Common myeloid progenitor, CD34-positive (primary cell): Measurements from ENCODE around the gene MTRF1.

ENCODE experiments used
- CTCF ChIA-PET: fragments of 350-600 bp; sonication (Branson Sonifier 250); formaldehyde crosslinking; loops from one replicate; lab custom pipeline; 2021; ENCODE audit warnings: antibody characterized with exemption; lab: Charles Lee
- POLR2A ChIA-PET: fragments of 350-600 bp; sonication (Branson Sonifier 250); formaldehyde crosslinking; loops from one replicate; lab custom pipeline; 2021; ENCODE audit warnings: antibody characterized with exemption; lab: Charles Lee
- DNase-seq, 3 donors: peaks; one replicate each; pipeline versions ENCODE4 v3.0.0 to v3.0.0-alpha.2; 2013
- H3K27ac ChIP-seq, 2 experiments: 1 replicate in 1 of 2; 2 replicates in 1 of 2; pipeline ENCODE4 v1.7.0; 2013; ENCODE audit warnings: inconsistent platforms in 2 of 2, low read length in 2 of 2, mild to moderate bottlenecking in 2 of 2, low read depth in 1 of 2, moderate library complexity in 1 of 2; ENCODE audit not compliant: severe bottlenecking in 2 of 2, insufficient read depth in 1 of 2, poor library complexity in 1 of 2
- H3K27me3 ChIP-seq, 5 experiments: replicated peaks in 2 of 5; 1 replicate in 3 of 5; 2 replicates in 2 of 5; pipeline versions ENCODE4 v1.6.1 to v1.7.0; 2013; ENCODE audit warnings: low read length in 4 of 5, mild to moderate bottlenecking in 2 of 5, moderate library complexity in 2 of 5, inconsistent platforms in 1 of 5; ENCODE audit not compliant: insufficient read depth in 5 of 5, control insufficient read depth in 4 of 5
- H3K36me3 ChIP-seq, 4 experiments: 1 replicate in 2 of 4; 2 replicates in 2 of 4; pipeline versions ENCODE4 v1.6.1 to v1.7.0; 2013; ENCODE audit warnings: low read length in 3 of 4, control low read depth in 1 of 4, mild to moderate bottlenecking in 1 of 4; ENCODE audit not compliant: control insufficient read depth in 4 of 4, insufficient read depth in 4 of 4
- H3K4me1 ChIP-seq, 4 experiments: 1 replicate in 3 of 4; 2 replicates in 1 of 4; pipeline versions ENCODE4 v1.6.1 to v1.7.1; 2013; ENCODE audit warnings: low read length in 3 of 4, mild to moderate bottlenecking in 3 of 4, control low read depth in 1 of 4, inconsistent platforms in 1 of 4, moderate library complexity in 1 of 4; ENCODE audit not compliant: control insufficient read depth in 4 of 4, insufficient read depth in 4 of 4; ENCODE audit errors: control extremely low read depth in 1 of 4
- H3K4me3 ChIP-seq, 7 experiments: 1 replicate in 4 of 7; 2 replicates in 3 of 7; pipeline versions ENCODE4 v1.5.1 to v1.7.0; 2013; ENCODE audit warnings: mild to moderate bottlenecking in 7 of 7, low read length in 6 of 7, moderate library complexity in 6 of 7, inconsistent platforms in 2 of 7, low read depth in 2 of 7, control low read depth in 1 of 7; ENCODE audit not compliant: insufficient read depth in 4 of 7, control insufficient read depth in 1 of 7; ENCODE audit errors: extremely low read depth in 1 of 7
- H3K9me3 ChIP-seq, 5 experiments: 1 replicate in 4 of 5; 2 replicates in 1 of 5; pipeline versions ENCODE4 v1.6.1 to v1.7.1; 2013; ENCODE audit warnings: low read length in 4 of 5, mild to moderate bottlenecking in 2 of 5, inconsistent platforms in 1 of 5, low read depth in 1 of 5, moderate library complexity in 1 of 5; ENCODE audit not compliant: control insufficient read depth in 4 of 5, insufficient read depth in 2 of 5; ENCODE audit errors: control extremely low read depth in 1 of 5
- WGBS: methylation state at CpG from one replicate; pipeline ENCODE4 v1.1.5; 2013; ENCODE audit not compliant: insufficient coverage; 5-methylcytosine and 5-hydroxymethylcytosine counted together

MTRF1 gene

DNA sequence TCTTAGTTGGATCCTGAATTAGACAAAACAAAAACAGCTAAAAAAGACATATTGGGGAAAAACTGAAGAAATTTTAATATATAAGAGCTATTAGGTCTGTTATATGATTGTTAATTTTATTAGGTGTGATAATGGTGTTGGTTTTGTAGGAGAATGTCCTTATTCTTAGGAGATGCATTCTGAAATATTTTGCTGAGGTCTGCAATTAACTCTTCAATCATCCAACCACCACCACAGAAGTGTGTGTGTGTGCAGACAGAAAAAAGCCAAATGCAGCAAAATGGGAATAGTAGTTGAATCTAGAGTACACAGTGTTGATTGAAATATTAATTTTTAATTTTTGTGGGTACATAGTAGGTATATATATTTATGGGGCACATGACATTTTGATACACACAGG, 56.9 kb downstream of the MTRF1 start:
- H3K27ac ChIP-seq, result no peak overlapping the region
- no peak for DNase-seq
- no peak overlapping the region for H3K4me3 ChIP-seq
- POLR2A ChIA-PET, result no interaction called here
- no peaks in the 10 kb centered on the region for H3K4me1 ChIP-seq
- H3K27me3 ChIP-seq, result no peaks in the 10 kb centered on the region
- H3K36me3 ChIP-seq, result no peaks in the 10 kb centered on the region
- CTCF ChIA-PET, result interaction anchor here (1.1 to 2.2 kb wide), 2 partner anchors 10 to 16 kb away, joined by 3 to 6 read pairs; no protein-coding TSS in a partner anchor
- peaks cover 0 to 13% (median 2%) of the 10 kb centered on the region in 5 experiments for H3K9me3 ChIP-seq

- 96% methylated on average over 4 of the region's 6 CpGs for WGBS
- POLR2A ChIA-PET, result interaction anchor here (0.7 kb wide), 1 partner anchor 116 kb away, joined by 3 read pairs; no protein-coding TSS in a partner anchor
- Histone ChIP-seq H3K27me3 (no peaks in the 10 kb centered on the region), H3K4me3 (no peak overlapping the region), H3K36me3 (no peaks in the 10 kb centered on the region), H3K9me3 (peaks cover 0 to 3% (median 0%) of the 10 kb centered on the region in 5 experiments), H3K4me1 (no peaks in the 10 kb centered on the region), H3K27ac (no peak overlapping the region)
- CTCF ChIA-PET, result no interaction called here
- no peak for DNase-seq
Measured at GRCh38 chr13:41203810-41204209, 59.6 kb downstream of the MTRF1 start.

GRCh38 chr13:41200126-41200525, 63.2 kb downstream of the MTRF1 start:
- CTCF ChIA-PET, result no interaction called here

GRCh38 chr13:41199526-41199925, 63.9 kb downstream of the MTRF1 start:
- Histone ChIP-seq H3K4me3 (no peak overlapping the region), H3K4me1 (no peaks in the 10 kb centered on the region), H3K9me3 (no peaks in the 10 kb centered on the region), H3K27ac (no peak overlapping the region), H3K27me3 (no peaks in the 10 kb centered on the region), H3K36me3 (no peaks in the 10 kb centered on the region)
- ChIA-PET POLR2A (no interaction called here), CTCF (interaction anchor here (1.1 to 1.4 kb wide), 2 partner anchors 19 to 119 kb away, joined by 3 read pairs; no protein-coding TSS in a partner anchor)
- no peak for DNase-seq
- WGBS, result no CpG with 5 or more reads among the region's 2 CpGs

More at GRCh38 chr13:41200126-41200525, 63.2 kb downstream of the MTRF1 start:
- Histone ChIP-seq H3K4me1 (no peaks in the 10 kb centered on the region), H3K4me3 (no peak overlapping the region), H3K9me3 (no peaks in the 10 kb centered on the region), H3K27ac (no peak overlapping the region), H3K36me3 (no peaks in the 10 kb centered on the region), H3K27me3 (no peaks in the 10 kb centered on the region)
- no peak for DNase-seq
- 89% methylated on average over 4 of the region's 4 CpGs for WGBS
- POLR2A ChIA-PET, result no interaction called here

GRCh38 chr13:41199079-41199478, 64.3 kb downstream of the MTRF1 start:
- ChIA-PET CTCF (interaction anchor here (1.1 to 1.4 kb wide), 2 partner anchors 19 to 118 kb away, joined by 3 read pairs; no protein-coding TSS in a partner anchor), POLR2A (no interaction called here)

GRCh38 chr13:41196620-41197019, 66.8 kb downstream of the MTRF1 start:
- WGBS, result no CpG with 5 or more reads among the region's 2 CpGs
- POLR2A ChIA-PET, result no interaction called here
- CTCF ChIA-PET, result interaction anchor here (1.2 to 1.5 kb wide), 2 partner anchors 10 to 74 kb away, joined by 3 to 6 read pairs; no protein-coding TSS in a partner anchor

More at GRCh38 chr13:41199079-41199478, 64.3 kb downstream of the MTRF1 start:
- no peak overlapping the region for H3K4me3 ChIP-seq
- no peak for DNase-seq
- WGBS, result no CpG with 5 or more reads among the region's 5 CpGs
- H3K9me3 ChIP-seq, result no peaks in the 10 kb centered on the region
- H3K36me3 ChIP-seq, result no peaks in the 10 kb centered on the region
- H3K4me1 ChIP-seq, result peaks cover 0 to 2% (median 1%) of the 10 kb centered on the region in 4 experiments
- H3K27ac ChIP-seq, result no peak overlapping the region
- H3K27me3 ChIP-seq, result no peaks in the 10 kb centered on the region

DNA sequence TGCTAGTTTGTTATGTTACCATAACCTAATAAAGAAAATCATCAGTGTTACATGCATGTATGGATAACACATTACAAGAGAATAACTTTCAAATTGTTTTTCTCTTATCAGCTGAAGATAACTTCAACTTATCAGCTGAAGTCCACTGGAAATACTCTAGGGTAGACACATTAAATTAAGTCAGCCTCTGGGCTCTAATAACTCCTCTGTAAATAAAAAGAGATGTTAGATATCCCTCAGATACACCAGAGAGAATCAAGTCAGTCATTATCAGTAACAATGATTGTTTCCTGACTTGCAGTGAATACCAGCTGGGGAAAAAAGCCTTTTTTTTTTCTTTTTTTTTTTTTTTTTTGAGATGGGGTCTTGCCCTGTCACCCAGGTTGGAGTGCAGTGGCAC, 67.4 kb downstream of the MTRF1 start:
- DNase-seq, result no peak
- Histone ChIP-seq H3K27me3 (no peaks in the 10 kb centered on the region), H3K36me3 (peaks cover 0 to 9% (median 5%) of the 10 kb centered on the region in 4 experiments), H3K9me3 (peaks cover 0 to 6% (median 0%) of the 10 kb centered on the region in 5 experiments), H3K4me3 (no peak overlapping the region), H3K27ac (no peak overlapping the region), H3K4me1 (peaks cover 0 to 9% (median 9%) of the 10 kb centered on the region in 4 experiments)
- POLR2A ChIA-PET, result no interaction called here
- CTCF ChIA-PET, result interaction anchor here (1.2 to 1.5 kb wide), 2 partner anchors 11 to 74 kb away, joined by 3 to 6 read pairs; no protein-coding TSS in a partner anchor

More at GRCh38 chr13:41196620-41197019, 66.8 kb downstream of the MTRF1 start:
- peaks cover 0 to 9% (median 5%) of the 10 kb centered on the region in 4 experiments for H3K36me3 ChIP-seq
- H3K9me3 ChIP-seq, result peaks cover 0 to 6% (median 0%) of the 10 kb centered on the region in 5 experiments
- H3K27me3 ChIP-seq, result no peaks in the 10 kb centered on the region
- H3K4me1 ChIP-seq, result peaks cover 0 to 9% (median 9%) of the 10 kb centered on the region in 4 experiments
- H3K4me3 ChIP-seq, result no peak overlapping the region
- DNase-seq, result peak in 1 of 3 donors; percentile 16
- no peak overlapping the region for H3K27ac ChIP-seq
